BE2C (cell line): ENCODE results near the gene PARN.

ENCODE experiments used
- DNase-seq: peaks from one replicate; pipeline ENCODE4 v3.0.0-alpha.2; 2020
- H3K27me3 ChIP-seq: fragments of 250-450 bp; sonication (Bioruptor Pico); 2 replicates; pipeline ENCODE4 v1.5.1; 2020; ENCODE audit warnings: mild to moderate bottlenecking
- H3K36me3 ChIP-seq: fragments of 250-450 bp; sonication (Bioruptor Pico); 2 replicates; pipeline ENCODE4 v1.5.1; 2020; ENCODE audit warnings: mild to moderate bottlenecking
- H3K4me1 ChIP-seq: fragments of 250-450 bp; sonication (Bioruptor Pico); 2 replicates; pipeline ENCODE4 v1.5.1; 2020
- H3K4me3 ChIP-seq: 2 replicates; pipeline ENCODE4 v1.5.1; 2011; ENCODE audit warnings: low read depth, low read length
- H3K9me3 ChIP-seq: fragments of 250-450 bp; sonication (Bioruptor Pico); 2 replicates; pipeline ENCODE4 v1.5.1; 2020
- TF ChIP-seq, protein P1 (sequence below): IDR thresholded peaks from 2 replicates; pipeline ENCODE4 v1.5.1; 2012; ENCODE audit warnings: mild to moderate bottlenecking, low read depth, low read length

PARN gene

DNA sequence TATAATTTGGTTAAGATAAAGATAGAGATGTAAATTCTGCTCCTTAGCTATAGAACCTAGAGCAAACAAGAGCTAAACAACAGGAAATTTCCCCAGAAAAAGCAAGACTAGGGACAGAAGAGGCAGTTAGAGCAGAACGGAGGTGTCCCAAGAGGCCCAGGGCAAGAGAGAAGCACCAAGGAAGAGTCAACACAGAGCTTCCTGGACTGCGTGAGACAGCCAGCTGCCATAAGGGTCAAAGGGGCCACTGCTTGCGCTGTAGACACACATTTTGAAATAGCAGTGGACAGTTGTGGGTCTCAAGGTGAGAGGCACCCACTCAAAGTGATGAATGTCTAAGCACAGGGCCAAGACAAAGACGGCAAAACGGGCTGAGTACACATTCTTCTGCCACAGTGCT is 156.6 kb downstream of the PARN start:
- Histone ChIP-seq H3K9me3 (no peaks in the 10 kb centered on the region), H3K4me1 (no peaks in the 10 kb centered on the region), H3K4me3 (no peak overlapping the region), H3K27me3 (no peaks in the 10 kb centered on the region), H3K36me3 (no peaks in the 10 kb centered on the region)
- TF ChIP-seq, protein P1, sequence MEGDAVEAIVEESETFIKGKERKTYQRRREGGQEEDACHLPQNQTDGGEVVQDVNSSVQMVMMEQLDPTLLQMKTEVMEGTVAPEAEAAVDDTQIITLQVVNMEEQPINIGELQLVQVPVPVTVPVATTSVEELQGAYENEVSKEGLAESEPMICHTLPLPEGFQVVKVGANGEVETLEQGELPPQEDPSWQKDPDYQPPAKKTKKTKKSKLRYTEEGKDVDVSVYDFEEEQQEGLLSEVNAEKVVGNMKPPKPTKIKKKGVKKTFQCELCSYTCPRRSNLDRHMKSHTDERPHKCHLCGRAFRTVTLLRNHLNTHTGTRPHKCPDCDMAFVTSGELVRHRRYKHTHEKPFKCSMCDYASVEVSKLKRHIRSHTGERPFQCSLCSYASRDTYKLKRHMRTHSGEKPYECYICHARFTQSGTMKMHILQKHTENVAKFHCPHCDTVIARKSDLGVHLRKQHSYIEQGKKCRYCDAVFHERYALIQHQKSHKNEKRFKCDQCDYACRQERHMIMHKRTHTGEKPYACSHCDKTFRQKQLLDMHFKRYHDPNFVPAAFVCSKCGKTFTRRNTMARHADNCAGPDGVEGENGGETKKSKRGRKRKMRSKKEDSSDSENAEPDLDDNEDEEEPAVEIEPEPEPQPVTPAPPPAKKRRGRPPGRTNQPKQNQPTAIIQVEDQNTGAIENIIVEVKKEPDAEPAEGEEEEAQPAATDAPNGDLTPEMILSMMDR = no peak
- no peak for DNase-seq

DNA sequence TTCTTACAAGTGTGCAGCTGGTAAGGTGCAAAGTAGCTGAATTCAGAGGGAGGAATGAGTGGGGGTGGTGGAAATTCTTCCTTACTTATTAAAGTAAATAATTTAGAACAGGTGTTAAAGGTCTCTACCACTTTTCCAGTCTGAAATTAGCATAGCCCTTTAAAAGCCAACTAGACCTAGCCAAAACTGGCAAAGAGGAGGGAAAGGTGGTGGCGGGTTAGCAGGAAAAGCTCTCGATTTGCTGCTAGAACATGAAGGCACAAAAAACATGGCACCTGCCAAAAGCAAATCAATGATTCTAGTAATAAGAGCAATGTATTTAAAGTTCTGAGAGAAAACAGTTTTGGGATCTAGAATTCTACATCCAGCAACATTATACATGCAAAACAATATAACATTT is 157.7 kb downstream of the PARN start:
- Histone ChIP-seq H3K4me1 (no peaks in the 10 kb centered on the region), H3K36me3 (no peaks in the 10 kb centered on the region), H3K4me3 (no peak overlapping the region), H3K9me3 (no peaks in the 10 kb centered on the region), H3K27me3 (no peaks in the 10 kb centered on the region)
- TF ChIP-seq, protein P1 = no peak
- no peak for DNase-seq

DNA sequence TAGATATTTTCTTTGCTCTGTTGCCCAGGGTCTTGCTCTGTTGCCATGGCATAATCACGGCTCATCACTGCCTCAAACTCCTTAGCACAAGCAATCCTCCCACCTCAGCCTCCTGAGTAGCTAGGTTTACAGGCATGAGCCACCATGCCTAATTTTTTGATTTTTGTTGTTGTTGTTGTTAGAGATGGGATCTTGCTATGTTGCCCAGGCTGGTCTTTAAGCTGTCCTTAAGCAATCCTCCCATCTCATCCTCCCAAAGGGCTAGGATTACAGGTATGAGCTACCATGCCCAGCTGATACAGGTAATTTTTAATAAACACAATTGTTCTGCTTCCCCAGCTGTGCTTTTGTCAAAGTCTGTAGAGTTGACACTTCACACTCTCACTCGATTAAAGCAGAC is 159.3 kb downstream of the PARN start:
- Histone ChIP-seq H3K4me3 (no peak overlapping the region), H3K9me3 (no peaks in the 10 kb centered on the region), H3K36me3 (no peaks in the 10 kb centered on the region), H3K27me3 (no peaks in the 10 kb centered on the region), H3K4me1 (no peaks in the 10 kb centered on the region)
- no peak for DNase-seq
- TF ChIP-seq, protein P1 = no peak

DNA sequence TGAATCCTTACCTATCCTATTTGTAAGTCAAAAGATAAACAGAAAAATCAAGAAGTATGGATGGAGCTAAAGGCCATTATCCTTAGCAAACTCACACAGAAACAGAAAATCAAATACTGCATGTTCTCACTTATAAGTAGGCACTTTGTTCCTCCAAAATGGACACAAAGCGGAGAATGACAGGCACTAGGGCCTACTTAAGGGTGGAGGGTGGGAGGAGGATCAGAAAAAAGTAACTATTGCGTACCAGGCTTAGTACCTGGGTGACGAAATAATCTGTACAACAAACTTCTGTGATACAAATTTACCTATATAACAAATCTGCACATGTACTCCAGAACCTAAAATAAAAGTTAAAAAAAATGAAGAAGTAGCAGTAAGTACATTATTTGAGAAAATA is 164.3 kb downstream of the PARN start:
- TF ChIP-seq, protein P1 = no peak
- H3K27me3 ChIP-seq = no peaks in the 10 kb centered on the region
- DNase-seq = no peak
- no peaks in the 10 kb centered on the region for H3K4me1 ChIP-seq
- no peaks in the 10 kb centered on the region; the same call in 1 of the 2 replicates for H3K36me3 ChIP-seq
- H3K9me3 ChIP-seq = peaks cover 7% of the 10 kb centered on the region; the same call in 1 of the 2 replicates
- H3K4me3 ChIP-seq = no peak overlapping the region

DNA sequence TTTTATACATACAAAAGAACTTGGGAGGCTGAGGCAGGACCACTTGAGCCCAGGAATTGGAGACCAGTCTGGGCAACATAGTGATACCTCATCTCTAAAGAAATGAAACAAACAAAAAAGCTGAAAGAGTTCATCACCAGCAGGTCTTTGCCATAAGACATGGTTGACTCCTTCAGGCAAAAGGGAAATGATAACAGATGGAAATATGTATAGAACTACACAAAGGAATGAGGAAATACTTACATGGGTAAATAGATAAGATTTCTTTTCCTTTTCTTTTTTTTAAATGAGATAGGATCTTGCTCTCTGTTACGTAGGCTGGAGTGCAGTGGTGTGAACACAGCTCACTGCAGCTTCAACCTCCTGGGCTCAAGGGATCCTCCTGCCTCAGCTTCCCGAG is 165.3 kb downstream of the PARN start:
- TF ChIP-seq, protein P1 = no peak
- peaks cover 7% of the 10 kb centered on the region; the same call in 1 of the 2 replicates for H3K9me3 ChIP-seq
- H3K4me1 ChIP-seq = no peaks in the 10 kb centered on the region
- H3K36me3 ChIP-seq = no peaks in the 10 kb centered on the region; the same call in 1 of the 2 replicates
- no peak for DNase-seq
- no peaks in the 10 kb centered on the region for H3K27me3 ChIP-seq
- H3K4me3 ChIP-seq = no peak overlapping the region

DNA sequence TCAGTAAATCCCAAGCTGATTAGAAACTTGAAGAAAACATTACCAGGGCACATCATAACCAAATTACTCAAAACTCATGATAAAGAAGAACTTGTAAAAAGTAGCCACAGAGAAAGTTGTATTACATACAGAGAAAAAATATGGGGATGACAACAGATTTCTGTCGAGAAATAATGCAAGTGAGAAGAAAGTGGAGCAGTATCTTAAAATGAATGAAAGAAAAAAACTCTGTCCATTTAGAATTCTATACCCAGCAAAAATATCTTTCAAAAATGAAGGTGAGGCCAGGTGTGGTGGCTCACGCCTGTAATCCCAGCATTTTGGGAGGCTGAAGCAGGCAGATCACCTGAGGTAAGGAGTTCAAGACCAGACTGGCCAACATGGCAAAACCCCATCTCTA is 165.9 kb downstream of the PARN start:
- no peak for DNase-seq
- Histone ChIP-seq H3K36me3 (no peaks in the 10 kb centered on the region; the same call in 1 of the 2 replicates), H3K4me1 (no peaks in the 10 kb centered on the region), H3K9me3 (peaks cover 7% of the 10 kb centered on the region; the same call in 1 of the 2 replicates), H3K4me3 (no peak overlapping the region), H3K27me3 (no peaks in the 10 kb centered on the region)
- TF ChIP-seq, protein P1 = no peak
